Fibroblast of mammary gland (primary cell): ENCODE data around the gene TEX26.

Experiments used
- DNase-seq: peaks from one replicate; pipeline ENCODE4 v3.0.0-alpha.2; 2010; ENCODE audit warnings: low read depth
- H3K4me3 ChIP-seq: 2 replicates; pipeline ENCODE4 v1.5.1; 2011; ENCODE audit warnings: low read depth, mild to moderate bottlenecking, low read length, moderate library complexity; ENCODE audit not compliant: control insufficient read depth
- CTCF ChIP-seq: conservative IDR thresholded peaks from 2 replicates; pipeline ENCODE4 v1.5.1; 2011; ENCODE audit warnings: low read depth, low read length, inconsistent platforms; ENCODE audit not compliant: control insufficient read depth, insufficient read depth

TEX26 gene

DNA sequence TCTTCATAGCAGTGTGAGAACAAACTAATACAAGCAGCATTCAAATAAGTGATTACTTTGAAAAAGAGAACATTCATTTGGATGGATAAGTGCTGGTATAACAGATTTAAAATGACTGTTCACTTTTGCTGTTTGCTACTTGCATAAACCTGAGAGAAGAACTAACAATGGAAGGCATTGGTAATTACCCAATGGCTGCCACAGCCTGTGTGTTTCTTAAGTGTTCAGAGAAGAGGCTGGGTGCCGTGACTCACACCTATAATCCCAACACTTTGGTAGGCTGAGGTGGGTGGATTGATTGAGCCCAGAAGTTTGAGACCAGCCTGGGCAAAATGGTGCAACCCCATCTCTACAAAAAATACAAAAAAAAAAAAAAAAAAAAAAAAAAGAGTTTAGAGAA lies 4.9 kb upstream of the TEX26 start:
- no peak for TF ChIP-seq CTCF
- peak; percentile 32 for DNase-seq
- no peak overlapping the region for H3K4me3 ChIP-seq

DNA sequence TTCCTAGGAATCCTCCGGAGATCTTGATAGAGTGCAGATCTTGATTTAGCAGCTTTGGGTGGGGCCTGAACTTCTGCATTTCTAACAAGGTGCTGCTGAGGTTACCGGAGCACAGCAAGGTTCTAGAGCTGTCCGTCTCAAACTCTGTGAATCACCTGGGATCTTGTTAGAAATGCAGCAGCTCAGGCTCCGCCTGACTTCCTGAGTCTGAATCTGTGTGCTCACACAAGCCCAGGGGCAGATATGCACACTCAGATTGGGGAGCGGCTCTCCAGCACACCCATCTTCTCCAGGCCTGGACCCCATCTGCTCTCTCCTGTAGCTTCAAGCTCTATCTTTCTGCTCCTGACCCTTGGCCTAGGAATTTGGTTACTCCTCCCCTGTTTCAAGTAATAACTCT lies 3.5 kb upstream of the TEX26 start:
- DNase-seq: no peak
- no peak for TF ChIP-seq CTCF
- no peak overlapping the region for H3K4me3 ChIP-seq

DNA sequence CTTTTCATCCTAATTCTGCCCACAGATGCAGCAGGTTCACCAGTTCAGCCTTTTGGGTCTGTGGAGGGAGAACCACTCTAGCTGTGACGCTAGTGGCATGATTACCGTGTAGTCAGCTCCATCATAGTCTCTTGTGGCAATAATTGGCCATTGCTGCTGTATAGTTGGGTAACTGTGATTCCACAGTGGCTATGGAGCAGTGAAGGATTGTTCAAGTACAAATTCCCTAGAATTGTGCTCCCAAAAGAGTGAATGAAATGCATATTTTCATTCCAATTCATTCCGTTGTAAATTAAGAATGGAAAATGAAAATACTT lies 856 bp downstream of the TEX26 start:
- no peak for TF ChIP-seq CTCF
- no peak for DNase-seq
- H3K4me3 ChIP-seq: no peak overlapping the region

DNA sequence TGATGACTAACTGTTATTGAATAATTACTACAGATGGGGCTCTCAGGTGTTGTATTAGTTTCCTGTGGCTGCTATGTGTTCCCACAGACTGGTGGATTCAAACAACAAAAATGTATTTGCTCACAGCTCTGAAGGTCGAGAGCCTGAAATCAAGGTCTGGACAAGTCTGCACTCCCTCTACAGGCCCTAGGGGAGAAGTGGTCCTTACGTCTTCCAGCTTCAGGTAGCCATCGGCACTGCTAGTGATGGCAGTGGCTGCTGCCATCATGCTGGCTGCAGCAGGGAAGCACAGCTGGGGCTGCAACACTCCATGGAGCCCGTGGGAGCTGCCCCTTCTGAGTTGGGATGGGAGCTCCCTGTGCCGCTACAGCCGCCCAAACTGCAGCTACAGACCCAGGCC lies 1.9 kb downstream of the TEX26 start:
- no peak overlapping the region for H3K4me3 ChIP-seq
- DNase-seq: no peak
- no peak for TF ChIP-seq CTCF

DNA sequence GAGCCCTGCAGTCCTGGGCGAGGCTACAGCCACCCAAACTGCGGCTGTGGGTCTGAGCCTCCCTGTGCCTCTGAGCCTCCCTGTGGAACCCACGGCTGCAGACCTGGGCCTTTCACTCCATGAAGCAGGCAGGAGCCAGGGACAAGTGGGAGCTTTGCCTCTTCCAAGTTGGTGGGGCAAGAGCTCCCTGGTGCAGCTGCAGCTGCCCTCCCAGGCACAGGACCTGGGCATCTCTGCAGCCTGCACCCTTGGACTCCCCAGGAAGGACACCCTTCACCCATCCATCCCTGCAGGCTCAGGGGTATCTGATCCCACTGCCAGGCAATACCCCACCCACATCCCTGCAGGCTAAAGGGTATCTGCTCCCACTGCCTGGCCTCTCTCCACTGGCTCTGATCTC lies 2.3 kb downstream of the TEX26 start:
- no peak overlapping the region for H3K4me3 ChIP-seq
- DNase-seq: no peak
- TF ChIP-seq CTCF: no peak

GRCh38 chr13:30936971-30937370 lies 4.5 kb downstream of the TEX26 start:
- DNase-seq: no peak
- TF ChIP-seq CTCF: no peak
- no peak overlapping the region for H3K4me3 ChIP-seq

- peak; percentile 42 for DNase-seq
- no peak for TF ChIP-seq CTCF
- H3K4me3 ChIP-seq: no peak overlapping the region
These were observed 11.4 kb downstream of the TEX26 start for GRCh38 chr13:30943881-30944280.
